HFFc6 (cell line): ENCODE results near the gene KDF1. TPM values are rescaled to one million over a fixed set of nuclear protein-coding genes. Genes with fewer than 3 reads are reported as not detected.

Experiments used
- DNase-seq: peaks from one replicate; pipeline ENCODE4 v3.0.0-alpha.2; 2018
- H3K27ac Mint-ChIP-seq: 2 replicates; pipeline ENCODE4 v1.8.0; 2020; ENCODE audit warnings: mild to moderate bottlenecking, mixed read lengths
- H3K27me3 Mint-ChIP-seq: 2 replicates; pipeline ENCODE4 v1.8.0; 2021; ENCODE audit warnings: mild to moderate bottlenecking, moderate library complexity, mixed read lengths; ENCODE audit not compliant: insufficient read depth
- H3K36me3 Mint-ChIP-seq: 2 replicates; pipeline ENCODE4 v1.8.0; 2021; ENCODE audit warnings: low read depth, mixed read lengths
- H3K4me1 Mint-ChIP-seq: 2 replicates; pipeline ENCODE4 v1.8.0; 2020; ENCODE audit warnings: low read depth, mixed read lengths
- H3K4me3 Mint-ChIP-seq: 2 replicates; pipeline ENCODE4 v1.8.0; 2020; ENCODE audit warnings: mild to moderate bottlenecking, moderate library complexity, mixed read lengths
- H3K9me3 Mint-ChIP-seq: 2 replicates; pipeline ENCODE4 v1.8.0; 2020; ENCODE audit warnings: mild to moderate bottlenecking, mixed read lengths
- total RNA-seq, 6 experiments: library from RNA; stranded (reverse); fragmentation: NEBNext Ultra II Directional; extraction: Animal tissue kit (Norgen Biotek cat#: 25700); gene quantifications; 2 replicates in 1 of 6; 3 replicates in 5 of 6; pipeline ENCODE4 v1.2.3, GENCODE V29; 2021
- TF ChIP-seq, protein P1 (sequence below): fragments of 200-600 bp; sonication (generic); IDR thresholded peaks from 2 replicates; pipeline ENCODE4 v1.5.0; 2021; ENCODE audit warnings: antibody characterized with exemption, mild to moderate bottlenecking

The KDF1 gene
- total RNA-seq, 6 experiments from 2014 or later = not detected

DNA sequence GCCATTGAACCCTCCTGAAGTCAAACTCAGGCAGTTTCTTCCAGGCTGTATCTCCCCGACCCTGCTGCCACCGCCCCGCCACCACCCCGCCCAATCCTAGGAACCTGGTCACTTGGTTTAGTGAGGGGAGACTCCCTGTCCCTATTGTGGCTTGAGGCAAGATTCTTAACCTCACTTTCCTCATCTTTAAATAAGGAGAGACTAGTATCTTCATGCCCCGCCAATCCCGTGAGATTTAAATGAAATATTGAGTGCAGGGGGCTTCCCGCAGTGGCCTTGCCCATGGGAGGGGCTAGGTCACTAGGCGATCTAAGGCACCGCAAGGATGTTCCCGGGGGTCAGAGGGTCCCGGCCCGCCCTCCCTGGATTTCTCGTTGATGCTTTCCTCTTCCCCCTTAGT, 998 bp downstream of the KDF1 start:
- peaks cover 14% of the 10 kb centered on the region for H3K27me3 Mint-ChIP-seq
- no peak overlapping the region for H3K4me3 Mint-ChIP-seq

DNA sequence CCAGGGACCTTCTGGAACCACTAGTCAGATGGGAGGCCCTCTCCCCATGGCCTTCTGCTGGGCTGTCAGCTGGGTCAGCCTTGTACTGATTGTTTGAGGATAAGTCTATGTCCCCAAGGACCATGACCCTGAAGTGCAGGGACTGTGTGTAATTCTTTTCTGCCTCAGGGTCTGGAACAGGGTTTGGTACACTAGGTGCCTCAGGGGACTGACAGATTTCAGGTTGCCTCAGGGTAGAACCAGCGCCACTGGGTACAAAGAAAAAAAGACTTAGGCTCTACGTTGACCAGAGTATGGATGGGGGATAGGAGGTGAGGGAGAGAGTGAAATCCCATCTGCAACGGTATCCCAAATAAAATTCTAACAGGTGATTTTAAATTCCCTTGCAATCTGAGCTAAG, 3.0 kb downstream of the KDF1 start:
- Mint-ChIP-seq H3K36me3 (peaks cover 12% of the 10 kb centered on the region; the same call in 1 of the 2 replicates), H3K4me1 (peaks cover 21% of the 10 kb centered on the region), H3K4me3 (no peak overlapping the region), H3K9me3 (peaks cover 13% of the 10 kb centered on the region), H3K27ac (no peak overlapping the region), H3K27me3 (peaks cover 14% of the 10 kb centered on the region)
- TF ChIP-seq, protein P1, sequence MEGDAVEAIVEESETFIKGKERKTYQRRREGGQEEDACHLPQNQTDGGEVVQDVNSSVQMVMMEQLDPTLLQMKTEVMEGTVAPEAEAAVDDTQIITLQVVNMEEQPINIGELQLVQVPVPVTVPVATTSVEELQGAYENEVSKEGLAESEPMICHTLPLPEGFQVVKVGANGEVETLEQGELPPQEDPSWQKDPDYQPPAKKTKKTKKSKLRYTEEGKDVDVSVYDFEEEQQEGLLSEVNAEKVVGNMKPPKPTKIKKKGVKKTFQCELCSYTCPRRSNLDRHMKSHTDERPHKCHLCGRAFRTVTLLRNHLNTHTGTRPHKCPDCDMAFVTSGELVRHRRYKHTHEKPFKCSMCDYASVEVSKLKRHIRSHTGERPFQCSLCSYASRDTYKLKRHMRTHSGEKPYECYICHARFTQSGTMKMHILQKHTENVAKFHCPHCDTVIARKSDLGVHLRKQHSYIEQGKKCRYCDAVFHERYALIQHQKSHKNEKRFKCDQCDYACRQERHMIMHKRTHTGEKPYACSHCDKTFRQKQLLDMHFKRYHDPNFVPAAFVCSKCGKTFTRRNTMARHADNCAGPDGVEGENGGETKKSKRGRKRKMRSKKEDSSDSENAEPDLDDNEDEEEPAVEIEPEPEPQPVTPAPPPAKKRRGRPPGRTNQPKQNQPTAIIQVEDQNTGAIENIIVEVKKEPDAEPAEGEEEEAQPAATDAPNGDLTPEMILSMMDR = no peak
- no peak for DNase-seq

More for the DNA sequence above, 998 bp downstream of the KDF1 start:
- no peak overlapping the region for H3K27ac Mint-ChIP-seq
- peaks cover 12% of the 10 kb centered on the region; the same call in 1 of the 2 replicates for H3K36me3 Mint-ChIP-seq
- peaks cover 13% of the 10 kb centered on the region for H3K9me3 Mint-ChIP-seq
- H3K4me1 Mint-ChIP-seq = peaks cover 31% of the 10 kb centered on the region
- DNase-seq = no peak
- TF ChIP-seq, protein P1 = no peak

DNA sequence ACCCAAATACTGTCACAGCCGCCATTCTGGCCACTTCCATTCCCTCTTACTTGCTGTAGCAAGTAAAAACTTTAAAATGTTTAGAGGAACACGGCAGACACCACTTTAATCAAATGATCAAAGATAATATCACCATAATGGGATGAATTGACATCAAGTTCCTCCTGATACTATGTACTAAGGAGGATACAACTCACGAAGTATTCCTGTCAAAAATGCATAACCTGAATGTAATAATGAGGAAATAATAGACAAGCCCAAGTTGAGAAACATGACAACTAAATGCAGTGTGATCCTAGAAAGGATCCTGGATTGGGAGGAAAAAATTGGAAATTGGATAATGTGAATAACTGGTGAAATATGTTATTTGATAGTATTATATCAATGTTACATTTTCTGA, 3.9 kb downstream of the KDF1 start:
- Mint-ChIP-seq H3K4me3 (no peak overlapping the region), H3K27me3 (peaks cover 14% of the 10 kb centered on the region), H3K4me1 (peaks cover 11% of the 10 kb centered on the region), H3K9me3 (peaks cover 13% of the 10 kb centered on the region), H3K27ac (no peak overlapping the region), H3K36me3 (peaks cover 12% of the 10 kb centered on the region; the same call in 1 of the 2 replicates)
- TF ChIP-seq, protein P1 = no peak
- no peak for DNase-seq

DNA sequence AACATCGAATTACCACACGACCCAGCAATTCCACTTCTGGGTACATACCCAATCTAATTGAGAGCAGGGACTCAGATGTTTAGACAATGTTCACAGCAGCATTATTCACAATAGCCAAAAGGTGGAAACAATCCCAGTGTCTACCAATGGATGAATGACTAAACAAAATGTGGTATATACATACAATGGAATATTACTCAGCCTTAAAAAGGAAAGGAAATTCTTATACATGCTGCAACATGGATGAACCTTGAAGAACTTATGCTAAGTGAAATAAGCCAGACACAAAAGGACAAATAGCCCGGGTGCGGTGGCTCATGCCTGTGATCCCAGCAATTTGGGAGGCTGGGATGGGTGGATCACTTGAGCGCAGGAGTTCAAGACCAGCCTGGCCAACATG, 6.9 kb downstream of the KDF1 start:
- no peak for DNase-seq
- H3K9me3 Mint-ChIP-seq = peaks cover 13% of the 10 kb centered on the region
- no peaks in the 10 kb centered on the region; the same call in 1 of the 2 replicates for H3K4me1 Mint-ChIP-seq
- peaks cover 12% of the 10 kb centered on the region; the same call in 1 of the 2 replicates for H3K36me3 Mint-ChIP-seq
- TF ChIP-seq, protein P1 = no peak
- H3K27me3 Mint-ChIP-seq = peaks cover 10% of the 10 kb centered on the region
- H3K4me3 Mint-ChIP-seq = no peak overlapping the region
- H3K27ac Mint-ChIP-seq = no peak overlapping the region

DNA sequence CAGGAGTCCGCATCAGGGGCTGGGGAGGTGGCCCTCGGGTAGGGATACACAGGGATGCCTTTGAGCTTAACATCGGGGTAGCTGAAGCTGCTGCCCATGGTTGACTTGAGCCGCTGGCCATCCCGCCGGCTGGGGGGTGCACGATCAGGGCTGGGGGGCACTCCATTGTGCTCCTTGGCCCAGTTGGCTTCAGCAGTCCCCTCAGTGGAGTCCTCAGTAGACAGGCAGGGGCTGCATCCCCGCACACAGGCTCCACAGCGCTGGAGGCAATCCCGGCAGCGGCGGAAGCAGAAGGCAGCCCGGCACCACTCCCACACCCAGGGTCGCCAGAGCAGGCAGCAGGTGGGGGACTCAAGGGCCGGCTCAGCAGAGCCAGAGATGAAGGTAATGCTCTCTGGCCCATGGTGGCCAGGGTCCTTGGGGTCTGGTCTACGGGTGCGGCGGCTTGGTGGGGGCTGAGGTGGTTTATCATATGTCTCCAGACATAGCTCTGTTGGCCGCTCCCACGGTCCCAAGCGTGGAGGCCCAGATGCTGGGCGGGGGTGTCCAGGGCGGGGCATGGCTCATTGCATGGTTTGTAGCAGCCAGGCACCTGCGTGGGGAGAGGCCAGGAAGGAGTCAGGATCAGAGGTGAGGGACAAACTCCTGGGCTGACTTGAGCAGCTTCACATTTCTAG, 8.3 kb downstream of the KDF1 start:
- no peak overlapping the region for H3K27ac Mint-ChIP-seq

More for the DNA sequence above, 8.3 kb downstream of the KDF1 start:
- Mint-ChIP-seq H3K4me1 (no peaks in the 10 kb centered on the region; the same call in 1 of the 2 replicates), H3K27me3 (peaks cover 8% of the 10 kb centered on the region), H3K9me3 (peaks cover 13% of the 10 kb centered on the region), H3K36me3 (peaks cover 16% of the 10 kb centered on the region; the same call in 1 of the 2 replicates), H3K4me3 (no peak overlapping the region)
- DNase-seq = no peak
- TF ChIP-seq, protein P1 = no peak
